Smooth muscle cell (in vitro differentiated cells): ENCODE results near the gene PJVK. TPM values are rescaled to one million over a fixed set of nuclear protein-coding genes. Genes with fewer than 3 reads are reported as not detected.

ENCODE experiments used
- DNase-seq: peaks from one replicate; lab custom pipeline; 2025; ENCODE audit not compliant: unreplicated experiment; lab: John Stamatoyannopoulos, UW
- H2AFZ ChIP-seq: fragments of 200-600 bp; sonication (generic); 2 replicates; pipeline ENCODE4 v1.6.0; 2016; ENCODE audit warnings: antibody characterized with exemption, low read depth, mild to moderate bottlenecking
- H3F3A ChIP-seq: fragments of 200-600 bp; sonication (generic); 2 replicates; pipeline ENCODE4 v1.6.0; 2017; ENCODE audit warnings: antibody characterized with exemption, low read depth
- H3K27ac ChIP-seq: fragments of 200-600 bp; sonication (generic); 2 replicates; pipeline ENCODE4 v1.5.1; 2016; ENCODE audit warnings: low read depth, mild to moderate bottlenecking
- H3K27me3 ChIP-seq: fragments of 200-600 bp; sonication (generic); 2 replicates; pipeline ENCODE4 v1.6.1; 2016; ENCODE audit warnings: low read depth, mild to moderate bottlenecking
- H3K36me3 ChIP-seq: fragments of 200-600 bp; sonication (generic); 2 replicates; pipeline ENCODE4 v1.5.1; 2016; ENCODE audit warnings: low read depth
- H3K4me1 ChIP-seq: fragments of 200-600 bp; sonication (generic); 2 replicates; pipeline ENCODE4 v1.5.1; 2016; ENCODE audit warnings: low read depth
- H3K4me2 ChIP-seq: fragments of 200-600 bp; sonication (generic); 2 replicates; pipeline ENCODE4 v1.6.0; 2016; ENCODE audit warnings: mild to moderate bottlenecking
- H3K4me3 ChIP-seq: fragments of 200-600 bp; sonication (generic); 2 replicates; pipeline ENCODE4 v1.5.1; 2016; ENCODE audit warnings: mild to moderate bottlenecking
- H3K79me2 ChIP-seq: fragments of 200-600 bp; sonication (generic); 2 replicates; pipeline ENCODE4 v1.6.0; 2016; ENCODE audit warnings: low read depth, mild to moderate bottlenecking
- H3K9ac ChIP-seq: fragments of 200-600 bp; sonication (generic); 2 replicates; pipeline ENCODE4 v1.6.0; 2016; ENCODE audit warnings: low read depth
- H3K9me3 ChIP-seq: fragments of 200-600 bp; sonication (generic); replicated peaks from 2 replicates; pipeline ENCODE4 v1.5.1; 2016; ENCODE audit warnings: low read depth
- H4K20me1 ChIP-seq: fragments of 200-600 bp; sonication (generic); 2 replicates; pipeline ENCODE4 v1.6.0; 2016; ENCODE audit warnings: low read depth
- WGBS: methylation state at CpG from one replicate; pipeline ENCODE4 v1.1.7; 2016; ENCODE audit warnings: low lambda C conversion rate; 5-methylcytosine and 5-hydroxymethylcytosine counted together
- polyA plus RNA-seq: library from polyadenylated mRNA; unstranded; fragments of >200 nt; fragmentation: Nextera tagmentation; extraction: Ambion mirVana; gene quantifications from 2 replicates; pipeline ENCODE4 v1.2.1, GENCODE V29; 2016
- total RNA-seq: library from RNA; depleted of rRNA; stranded (reverse); fragments of >200 nt; gene quantifications from 2 replicates; pipeline ENCODE4 v1.2.3, GENCODE V29; 2014
- TF ChIP-seq, protein P1 (sequence below): fragments of 200-600 bp; sonication (generic); IDR thresholded peaks from 2 replicates; pipeline ENCODE4 v1.5.1; 2017; ENCODE audit warnings: borderline replicate concordance, mild to moderate bottlenecking, antibody characterized with exemption; ENCODE audit not compliant: insufficient read depth, poor library complexity, severe bottlenecking

PJVK gene
- total and polyA plus RNA-seq, 2 experiments from 2014 or later, result 1.9 to 3.3 TPM

DNA sequence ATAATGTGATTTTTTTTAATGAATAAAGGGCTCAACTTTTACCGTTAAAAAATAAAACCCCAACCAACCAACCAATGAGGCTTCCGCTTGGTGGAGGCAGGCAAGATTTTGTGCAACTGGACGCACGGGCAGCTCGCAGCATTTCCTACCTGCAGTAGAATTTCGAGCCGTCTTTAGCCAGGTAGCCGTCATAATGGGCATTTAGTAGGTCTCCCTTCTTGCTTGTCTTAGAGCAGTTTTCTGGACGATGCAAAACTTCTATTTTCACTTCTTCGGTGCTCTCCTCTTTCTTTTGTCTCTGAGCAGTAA, 26.9 kb downstream of the PJVK start:
- peaks cover 32% of the 10 kb centered on the region for H3K4me1 ChIP-seq
- no peaks in the 10 kb centered on the region for H3K9me3 ChIP-seq
- peak overlapping the region; percentile 92 for H3K4me2 ChIP-seq
- peak overlapping the region; percentile 95 for H2AFZ ChIP-seq
- 4% methylated on average over 10 of the region's 10 CpGs for WGBS
- H3K9ac ChIP-seq, result peak overlapping the region; percentile 89
- peaks cover 64% of the 10 kb centered on the region for H3K79me2 ChIP-seq
- peaks cover 22% of the 10 kb centered on the region for H4K20me1 ChIP-seq
- H3K4me3 ChIP-seq, result peak overlapping the region; percentile 91
- H3K36me3 ChIP-seq, result no peaks in the 10 kb centered on the region
- peak overlapping the region; percentile 94 for H3K27ac ChIP-seq
- no peaks in the 10 kb centered on the region for H3K27me3 ChIP-seq
- TF ChIP-seq, protein P1, sequence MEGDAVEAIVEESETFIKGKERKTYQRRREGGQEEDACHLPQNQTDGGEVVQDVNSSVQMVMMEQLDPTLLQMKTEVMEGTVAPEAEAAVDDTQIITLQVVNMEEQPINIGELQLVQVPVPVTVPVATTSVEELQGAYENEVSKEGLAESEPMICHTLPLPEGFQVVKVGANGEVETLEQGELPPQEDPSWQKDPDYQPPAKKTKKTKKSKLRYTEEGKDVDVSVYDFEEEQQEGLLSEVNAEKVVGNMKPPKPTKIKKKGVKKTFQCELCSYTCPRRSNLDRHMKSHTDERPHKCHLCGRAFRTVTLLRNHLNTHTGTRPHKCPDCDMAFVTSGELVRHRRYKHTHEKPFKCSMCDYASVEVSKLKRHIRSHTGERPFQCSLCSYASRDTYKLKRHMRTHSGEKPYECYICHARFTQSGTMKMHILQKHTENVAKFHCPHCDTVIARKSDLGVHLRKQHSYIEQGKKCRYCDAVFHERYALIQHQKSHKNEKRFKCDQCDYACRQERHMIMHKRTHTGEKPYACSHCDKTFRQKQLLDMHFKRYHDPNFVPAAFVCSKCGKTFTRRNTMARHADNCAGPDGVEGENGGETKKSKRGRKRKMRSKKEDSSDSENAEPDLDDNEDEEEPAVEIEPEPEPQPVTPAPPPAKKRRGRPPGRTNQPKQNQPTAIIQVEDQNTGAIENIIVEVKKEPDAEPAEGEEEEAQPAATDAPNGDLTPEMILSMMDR, result no peak
- peaks cover 5% of the 10 kb centered on the region for H3F3A ChIP-seq
- no peak for DNase-seq

DNA sequence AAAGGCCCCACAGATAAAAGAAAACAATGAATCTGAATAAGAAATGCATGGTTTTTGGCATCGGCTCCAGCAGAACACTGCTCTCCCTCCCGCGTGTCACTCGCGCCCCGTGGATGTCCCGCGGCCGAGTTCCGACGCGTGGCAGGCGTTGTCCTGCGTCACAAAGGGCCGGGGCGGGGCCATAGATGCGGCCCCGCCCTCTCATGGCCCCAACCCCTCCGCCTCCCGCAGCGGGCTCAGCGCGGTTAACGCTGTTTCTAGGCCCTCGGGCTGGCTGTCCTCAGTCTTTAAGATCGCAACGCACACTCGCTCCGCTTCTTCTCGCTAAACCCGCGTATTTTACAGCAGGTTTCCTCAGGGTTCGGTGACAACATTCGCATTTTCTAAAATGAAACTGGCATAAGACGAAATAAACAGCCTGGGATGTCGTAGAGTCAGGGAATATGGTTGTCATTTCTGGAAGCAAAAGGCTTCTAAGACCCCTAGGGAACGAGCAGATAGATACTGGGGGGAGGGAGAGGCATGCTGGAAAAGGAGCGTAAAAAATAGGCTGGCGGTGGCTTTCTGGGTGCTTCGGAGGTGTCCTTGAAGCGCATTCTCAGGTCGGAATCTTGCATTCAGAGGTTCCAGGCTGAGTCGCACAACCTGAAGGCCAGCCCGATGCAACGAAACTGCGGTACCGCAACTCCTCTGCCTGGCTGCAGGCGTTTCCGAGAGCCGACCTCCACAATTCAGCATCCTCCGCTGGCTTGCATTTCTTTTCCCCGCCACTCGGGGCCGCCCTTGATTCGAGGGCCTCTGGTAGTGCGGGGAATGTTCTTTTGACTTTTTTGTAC, 27.5 kb downstream of the PJVK start, which contains the start of gene FKBP7:
Gene FKBP7, minus strand, starts transcription at position 162 of the 836 bp plus-strand sequence. Its CDS starts 101 bp downstream, at position 61.
- peaks cover 28% of the 10 kb centered on the region for H4K20me1 ChIP-seq
- H3K36me3 ChIP-seq, result no peaks in the 10 kb centered on the region
- H3K79me2 ChIP-seq, result peaks cover 67% of the 10 kb centered on the region
- TF ChIP-seq, protein P1, result peak; percentile 49
- H3K4me2 ChIP-seq, result peak within 1 kb of the TSS; percentile 92
- WGBS, result 2% methylated on average over 45 of the region's 56 CpGs
- peaks cover 5% of the 10 kb centered on the region for H3F3A ChIP-seq
- peak within 1 kb of the TSS; percentile 94 for H3K27ac ChIP-seq
- peak within 1 kb of the TSS; percentile 91 for H3K4me3 ChIP-seq
- peak; percentile 50 for DNase-seq
- H2AFZ ChIP-seq, result peak within 1 kb of the TSS; percentile 95
- H3K9me3 ChIP-seq, result no peaks in the 10 kb centered on the region
- H3K27me3 ChIP-seq, result no peaks in the 10 kb centered on the region
- H3K4me1 ChIP-seq, result peaks cover 32% of the 10 kb centered on the region
- peak within 1 kb of the TSS; percentile 89 for H3K9ac ChIP-seq

DNA sequence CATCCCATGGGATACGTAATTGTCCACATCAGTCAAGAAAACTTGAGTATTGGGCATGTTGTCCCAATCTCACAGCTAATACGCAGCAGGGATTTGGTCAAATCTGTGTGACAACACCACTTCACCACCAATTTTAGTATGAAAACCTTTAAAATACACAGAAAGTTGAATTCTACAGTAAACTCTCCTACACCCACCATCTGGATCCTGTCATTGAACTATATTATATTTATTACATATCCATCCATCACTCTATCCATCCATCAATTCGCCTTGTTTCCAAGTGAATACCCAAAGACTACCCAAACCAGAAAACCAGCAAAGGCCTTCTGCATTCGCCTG, 28.1 kb downstream of the PJVK start:
- no peak for DNase-seq
- 56% methylated on average over 4 of the region's 4 CpGs for WGBS
- Histone ChIP-seq H3K4me1 (peaks cover 32% of the 10 kb centered on the region), H3K27ac (peak overlapping the region; percentile 94), H2AFZ (peak overlapping the region; percentile 95), H3K4me3 (peak overlapping the region; percentile 91), H3K9ac (no peak overlapping the region), H3K4me2 (peak overlapping the region; percentile 92), H4K20me1 (peaks cover 34% of the 10 kb centered on the region), H3K27me3 (no peaks in the 10 kb centered on the region), H3F3A (peaks cover 5% of the 10 kb centered on the region), H3K36me3 (no peaks in the 10 kb centered on the region), H3K9me3 (no peaks in the 10 kb centered on the region), H3K79me2 (peaks cover 72% of the 10 kb centered on the region)
- TF ChIP-seq, protein P1, result no peak
